HepG2 (cell line): Measurements from ENCODE around the gene CAMTA1. TPM values are rescaled to one million over a fixed set of nuclear protein-coding genes. Genes with fewer than 3 reads are reported as not detected.

Experiments
- ATAC-seq: fragments of 200-7000 bp; cut with Tn5 transposase; 3 replicates; pipeline ENCODE4 v1.9.1; 2020; ENCODE audit warnings: mild to moderate bottlenecking, moderate library complexity
- BruUV-seq: library from RNA; stranded (reverse); fragments of 400-500 nt; replicated peaks from 2 replicates; lab custom pipeline; 2021; lab: Mats Ljungman, UMichigan
- CTCF ChIA-PET: fragments of 300-600 bp; formaldehyde crosslinking; extraction: SDS; loops from one replicate; lab custom pipeline; 2021; ENCODE audit warnings: low total read pairs, inconsistent platforms, low intra/inter-chr PET ratio; lab: Yijun Ruan, JAX
- POLR2A ChIA-PET: fragments of 350-600 bp; sonication (Branson Sonifier 250); formaldehyde crosslinking; loops from one replicate; lab custom pipeline; 2020; ENCODE audit warnings: antibody characterized with exemption, inconsistent platforms; lab: Yijun Ruan, JAX
- DNase-seq: peaks from one replicate; pipeline ENCODE4 v3.0.0-alpha.2; 2015; ENCODE audit warnings: low spot score
- FAIRE-seq: peaks from 3 replicates; lab custom pipeline; 2011; peaks lifted over from hg19 to GRCh38; lab: Jason Lieb, UNC
- H2AFZ ChIP-seq: one replicate; pipeline ENCODE4 v1.6.1; 2011; ENCODE audit warnings: low read length, inconsistent platforms
- H3K27ac ChIP-seq: fragments of 300-600 bp; 3 replicates; pipeline ENCODE4 v1.8.0; 2011; ENCODE audit warnings: mixed run types, mild to moderate bottlenecking, mixed read lengths, low read length, inconsistent platforms; ENCODE audit not compliant: insufficient read depth; ENCODE audit errors: extremely low read length
- H3K27me3 ChIP-seq, 2 experiments: fragments of 200-600 bp in 1 of 2; 2 replicates in 1 of 2; 3 replicates in 1 of 2; pipeline versions ENCODE4 v1.6.0 to v1.8.0; 2011; ENCODE audit warnings: low read length in 2 of 2, mild to moderate bottlenecking in 2 of 2, moderate library complexity in 2 of 2, inconsistent platforms in 1 of 2; ENCODE audit not compliant: insufficient read depth in 2 of 2, control insufficient read depth in 1 of 2
- H3K36me3 ChIP-seq, 2 experiments: fragments of 200-600 bp in 1 of 2; replicated peaks in 1 of 2; 2 replicates in 1 of 2; 3 replicates in 1 of 2; pipeline versions ENCODE4 v1.5.1 to v1.8.0; 2011; ENCODE audit warnings: low read length in 2 of 2, inconsistent platforms in 1 of 2; ENCODE audit not compliant: insufficient read depth in 2 of 2, control insufficient read depth in 1 of 2
- H3K4me1 ChIP-seq: 2 replicates; pipeline ENCODE4 v1.5.1; 2012; ENCODE audit warnings: low read length, inconsistent platforms; ENCODE audit not compliant: insufficient read depth
- H3K4me2 ChIP-seq: 2 replicates; pipeline ENCODE4 v1.6.0; 2011; ENCODE audit warnings: low read depth, low read length, inconsistent platforms
- H3K4me3 ChIP-seq, 3 experiments: fragments of 200-600 bp in 1 of 3; sonication (generic), shearing (Covaris generic) in 1 of 3; replicated peaks in 1 of 3; 2 replicates each; pipeline ENCODE4 v1.5.1; 2011 to 2016; ENCODE audit warnings: low read length in 3 of 3, inconsistent platforms in 2 of 3, low read depth in 2 of 3, mild to moderate bottlenecking in 2 of 3, control low read depth in 1 of 3, mixed read lengths in 1 of 3; ENCODE audit not compliant: insufficient read depth in 1 of 3
- H3K79me2 ChIP-seq: one replicate; pipeline ENCODE4 v1.6.1; 2011; ENCODE audit warnings: low read length, inconsistent platforms; ENCODE audit not compliant: insufficient read depth
- H3K9ac ChIP-seq: 2 replicates; pipeline ENCODE4 v1.6.0; 2011; ENCODE audit warnings: mild to moderate bottlenecking, low read depth, low read length, inconsistent platforms; ENCODE audit not compliant: insufficient read depth
- H3K9me3 ChIP-seq: 2 replicates; pipeline ENCODE4 v1.5.1; 2012; ENCODE audit warnings: mild to moderate bottlenecking, low read length
- H4K20me1 ChIP-seq: 2 replicates; pipeline ENCODE4 v1.6.0; 2011; ENCODE audit warnings: inconsistent platforms, mild to moderate bottlenecking, low read length, moderate library complexity; ENCODE audit not compliant: insufficient read depth
- ARHGAP35 ChIP-seq: sonication (generic); formaldehyde crosslinking; IDR thresholded peaks from 2 replicates; pipeline ENCODE4 v1.9.0; 2022; ENCODE audit warnings: mild to moderate bottlenecking, inconsistent platforms, moderate library complexity, missing genetic modification reagents, borderline replicate concordance
- ARNTL ChIP-seq: sonication (generic); formaldehyde crosslinking; IDR thresholded peaks from 2 replicates; pipeline ENCODE4 v1.4.0; 2020; ENCODE audit warnings: mild to moderate bottlenecking, missing genetic modification reagents
- CBX5 ChIP-seq: sonication (generic); formaldehyde crosslinking; IDR thresholded peaks from 2 replicates; pipeline ENCODE4 v1.4.0; 2020; ENCODE audit warnings: missing genetic modification reagents, borderline replicate concordance
- DRAP1 ChIP-seq: IDR thresholded peaks from 2 replicates; pipeline ENCODE4 v1.6.1; 2016; ENCODE audit warnings: missing genetic modification reagents, missing compliant biosample characterization
- FLYWCH1 ChIP-seq: sonication (generic); formaldehyde crosslinking; IDR thresholded peaks from 2 replicates; pipeline ENCODE4 v1.8.1; 2023; ENCODE audit warnings: mild to moderate bottlenecking, missing genetic modification reagents
- HNRNPK ChIP-seq: fragments of 200-400 bp; formaldehyde crosslinking; IDR thresholded peaks from 2 replicates; pipeline ENCODE4 v1.6.1; 2018; ENCODE audit warnings: low read length, low read depth, moderate library complexity, mild to moderate bottlenecking; ENCODE audit not compliant: poor library complexity, severe bottlenecking
- HOMEZ ChIP-seq: IDR thresholded peaks from 2 replicates; pipeline ENCODE4 v1.6.1; 2016; ENCODE audit warnings: low read depth
- HOXD1 ChIP-seq: sonication (generic); formaldehyde crosslinking; IDR thresholded peaks from 2 replicates; pipeline ENCODE4 v1.5.0; 2020; ENCODE audit warnings: missing genetic modification reagents
- PPARG ChIP-seq: conservative IDR thresholded peaks from 2 replicates; pipeline ENCODE4 v1.6.1; 2016; ENCODE audit warnings: missing biosample characterization, missing genetic modification reagents
- SMAD3 ChIP-seq: sonication (generic); formaldehyde crosslinking; IDR thresholded peaks from 2 replicates; pipeline ENCODE4 v1.4.0; 2020; ENCODE audit warnings: missing genetic modification reagents
- ZC3H13 ChIP-seq: sonication (generic); formaldehyde crosslinking; IDR thresholded peaks from 2 replicates; pipeline ENCODE4 v1.8.1; 2023; ENCODE audit warnings: mild to moderate bottlenecking, missing genetic modification reagents, moderate library complexity
- ZNF253 ChIP-seq: sonication (generic); formaldehyde crosslinking; IDR thresholded peaks from 2 replicates; pipeline ENCODE4 v1.8.0; 2022; ENCODE audit warnings: mild to moderate bottlenecking, missing genetic modification reagents, borderline replicate concordance
- ZNF343 ChIP-seq: sonication (generic); formaldehyde crosslinking; IDR thresholded peaks from 2 replicates; pipeline ENCODE4 v1.4.0; 2020; ENCODE audit warnings: mild to moderate bottlenecking, missing genetic modification reagents
- ZNF615 ChIP-seq: sonication (generic); formaldehyde crosslinking; IDR thresholded peaks from 2 replicates; pipeline ENCODE4 v1.5.0; 2020; ENCODE audit warnings: mild to moderate bottlenecking, missing genetic modification reagents, borderline replicate concordance
- WGBS: methylation state at CpG from one replicate; pipeline ENCODE4 v1.1.6; 2017; ENCODE audit warnings: low lambda C conversion rate; 5-methylcytosine and 5-hydroxymethylcytosine counted together
- in situ Hi-C: cut with HindIII; loops from 2 replicates; pipeline ENCODE4 v1.10.0; 2017; ENCODE audit warnings: low pct_unique_long_range_greater_than_20kb; ENCODE audit not compliant: extremely low pct_ligation_motif_present
- intact Hi-C: fragments of 100-400 bp; cut with micrococcal nuclease; formaldehyde crosslinking; loops from one replicate; pipeline ENCODE4 v1.10.0; 2022; ENCODE audit not compliant: unreplicated experiment
- polyA plus RNA-seq, 8 experiments: library from polyadenylated mRNA; depleted of rRNA in 3 of 8; stranded (reverse) in 7 of 8; unstranded in 1 of 8; fragments of >200 nt; fragmentation: Illumina TruSeq in 4 of 8; extraction: Trizol in 4 of 8; gene quantifications; 2 replicates each; pipeline versions ENCODE4 v1.2.1 to v1.2.3, GENCODE V29; 2011 to 2016; ENCODE audit warnings: low read depth in 4 of 8, missing spikeins in 1 of 8, mixed read lengths in 1 of 8; ENCODE audit not compliant: insufficient read depth in 1 of 8
- total RNA-seq, 5 experiments: library from RNA; depleted of rRNA; stranded (reverse); fragments of >200 nt; fragmentation: Illumina TruSeq; extraction: Trizol; gene quantifications; 2 replicates each; pipeline ENCODE4 v1.2.3, GENCODE V29; 2016; ENCODE audit warnings: low read depth in 1 of 5

CAMTA1 gene
- total and polyA plus RNA-seq, 2 of the 13 experiments (the other 11 are each of a cell fraction or from before 2014, with no cell fraction given): 25.0 to 36.4 TPM

DNA sequence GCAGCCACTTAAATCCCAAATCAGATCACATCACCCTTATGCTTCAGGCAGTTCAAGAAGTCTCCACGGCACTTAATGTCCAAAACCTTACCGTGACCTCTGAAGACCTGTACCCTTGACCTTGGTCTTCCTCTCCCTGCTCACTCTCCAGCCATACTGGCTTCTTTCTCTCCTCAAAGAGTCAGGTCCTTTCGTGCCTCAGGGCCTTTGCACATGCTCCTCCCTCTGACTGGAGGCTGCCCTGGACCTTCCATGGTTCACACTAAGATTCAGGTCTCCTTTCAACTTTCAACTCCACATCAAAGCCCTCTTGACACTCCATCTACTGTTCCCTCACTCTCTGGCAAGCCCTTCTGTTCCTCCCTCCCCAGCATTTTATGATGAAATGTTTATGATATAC, 695.9 kb downstream of the CAMTA1 start:
- 7% methylated on average over 3 of the region's 3 CpGs for WGBS

More for the DNA sequence above, 695.9 kb downstream of the CAMTA1 start:
- intact Hi-C loops: no loop called here
- Histone ChIP-seq H2AFZ (no peak overlapping the region), H4K20me1 (no peaks in the 10 kb centered on the region), H3K79me2 (no peaks in the 10 kb centered on the region), H3K9me3 (no peaks in the 10 kb centered on the region), H3K27me3 (peaks cover 4 to 31% of the 10 kb centered on the region in 2 experiments; a peak in 3 of 5 replicates), H3K36me3 (no peaks in the 10 kb centered on the region), H3K4me3 (no peak overlapping the region), H3K4me2 (no peak overlapping the region), H3K4me1 (no peaks in the 10 kb centered on the region), H3K27ac (no peak overlapping the region), H3K9ac (no peak overlapping the region)
- BruUV-seq: no TSS peak
- POLR2A ChIA-PET: no interaction called here
- ATAC-seq: no peak
- no peak for TF ChIP-seq HOMEZ (CRISPR knock-in tag)
- TF ChIP-seq PPARG: no peak
- no peak for TF ChIP-seq ARHGAP35
- no peak for TF ChIP-seq CBX5 (CRISPR knock-in tag)
- no peak for TF ChIP-seq FLYWCH1 (CRISPR knock-in tag)
- TF ChIP-seq ZNF615: no peak
- no peak for TF ChIP-seq HOXD1
- no peak for TF ChIP-seq SMAD3 (CRISPR knock-in tag)
- no peak for TF ChIP-seq HNRNPK
- no peak for TF ChIP-seq ZNF253 (CRISPR knock-in tag)
- no peak for TF ChIP-seq ZC3H13 (CRISPR knock-in tag)
- no peak for TF ChIP-seq ARNTL (CRISPR knock-in tag)
- TF ChIP-seq DRAP1 (CRISPR knock-in tag): no peak
- TF ChIP-seq ZNF343: no peak
- in situ Hi-C loops: no loop called here
- no peak for DNase-seq
- CTCF ChIA-PET: no interaction called here
- no peak for FAIRE-seq
